ENCODE results near the gene SPANXC.
"Not testable (repeated sequence)": the region's sequence is repeated elsewhere in the genome, so short reads cannot be mapped to it uniquely, and the experiment has no call there.

The SPANXC gene

GRCh38 chrX:141242417-141242816, at the start of gene SPANXC:
SPANXC (minus strand) TSS chrX:141242517; CDS start chrX:141242457, 60 bp downstream.
- DNase-seq, result not testable (repeated sequence)

DNA sequence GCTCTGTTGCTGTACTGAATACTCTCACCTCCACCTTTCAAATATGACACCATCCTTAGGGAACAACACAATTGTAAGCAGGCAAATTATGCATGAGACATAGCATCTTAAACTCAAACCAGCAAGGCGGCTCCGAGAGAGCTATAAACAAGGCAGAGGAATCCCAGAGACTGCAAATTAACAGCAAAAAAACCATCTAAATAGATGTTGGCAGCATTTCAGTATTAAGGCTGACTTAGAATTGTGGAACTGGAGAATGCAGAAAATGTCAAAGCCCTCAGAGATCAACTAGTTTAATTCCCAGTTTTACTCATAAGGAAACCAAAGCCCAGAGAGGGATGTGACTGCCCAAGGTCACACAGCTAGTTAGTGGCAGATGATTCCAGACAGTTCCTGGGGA, 37.2 kb upstream of the SPANXC start:
- no peak for DNase-seq

DNA sequence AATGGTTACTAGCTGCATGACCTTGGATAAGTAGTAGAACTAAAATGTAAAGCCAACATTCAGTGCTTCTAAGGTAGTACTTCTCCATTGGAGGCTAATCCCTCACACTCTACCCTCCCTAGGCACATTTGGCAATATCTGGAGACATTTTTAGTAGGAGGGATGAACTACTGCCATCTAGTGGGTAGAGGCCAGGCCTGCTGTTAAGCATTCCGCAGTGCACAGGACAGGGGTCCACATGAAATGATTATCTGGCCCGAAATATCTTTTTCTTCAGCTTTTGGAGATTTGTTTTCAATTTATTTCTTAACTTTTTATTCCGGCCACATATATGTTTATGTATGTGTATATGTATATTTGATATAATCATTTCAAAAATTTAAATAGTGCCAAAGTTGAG, 36.0 kb upstream of the SPANXC start:
- DNase-seq, result no peak

DNA sequence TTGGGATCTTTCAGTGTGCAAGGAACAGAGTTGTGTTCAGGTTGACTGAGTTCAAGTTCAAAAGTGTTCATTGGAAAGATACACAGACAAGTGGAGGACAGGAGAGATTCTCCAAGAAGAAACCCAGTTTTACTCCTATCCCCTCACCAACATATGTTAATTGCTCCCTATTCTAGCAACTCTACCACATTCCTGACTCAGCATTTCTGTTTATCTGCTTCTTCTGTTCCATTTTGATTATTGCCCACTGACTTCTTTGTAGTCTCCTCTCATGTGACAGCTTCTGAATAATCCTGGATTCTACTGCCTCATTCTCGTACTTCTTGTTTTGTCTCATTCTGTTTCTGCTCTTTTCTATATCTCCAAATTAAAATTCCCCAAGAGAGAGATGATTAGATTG, 15.8 kb upstream of the SPANXC start:
- DNase-seq, result no peak

DNA sequence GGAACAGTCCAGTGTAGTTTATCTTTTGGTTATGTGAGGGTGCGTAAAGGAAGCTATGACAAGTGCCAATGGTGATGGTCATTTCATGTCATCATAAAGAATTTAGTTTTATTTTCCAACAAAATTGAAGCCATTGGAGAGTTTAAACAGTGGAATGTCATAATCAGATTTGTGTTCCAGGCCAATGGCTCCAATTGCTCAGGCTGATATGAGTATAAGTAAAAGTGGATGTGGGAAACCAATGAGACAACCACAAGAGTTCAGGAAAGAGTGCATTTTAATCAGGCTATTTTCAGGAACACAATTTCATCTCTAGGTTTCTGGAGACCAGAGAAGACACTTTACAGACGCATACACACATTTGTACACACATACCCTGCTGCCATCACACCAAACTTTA, 20.7 kb downstream of the SPANXC start:
- DNase-seq, result no peak

DNA sequence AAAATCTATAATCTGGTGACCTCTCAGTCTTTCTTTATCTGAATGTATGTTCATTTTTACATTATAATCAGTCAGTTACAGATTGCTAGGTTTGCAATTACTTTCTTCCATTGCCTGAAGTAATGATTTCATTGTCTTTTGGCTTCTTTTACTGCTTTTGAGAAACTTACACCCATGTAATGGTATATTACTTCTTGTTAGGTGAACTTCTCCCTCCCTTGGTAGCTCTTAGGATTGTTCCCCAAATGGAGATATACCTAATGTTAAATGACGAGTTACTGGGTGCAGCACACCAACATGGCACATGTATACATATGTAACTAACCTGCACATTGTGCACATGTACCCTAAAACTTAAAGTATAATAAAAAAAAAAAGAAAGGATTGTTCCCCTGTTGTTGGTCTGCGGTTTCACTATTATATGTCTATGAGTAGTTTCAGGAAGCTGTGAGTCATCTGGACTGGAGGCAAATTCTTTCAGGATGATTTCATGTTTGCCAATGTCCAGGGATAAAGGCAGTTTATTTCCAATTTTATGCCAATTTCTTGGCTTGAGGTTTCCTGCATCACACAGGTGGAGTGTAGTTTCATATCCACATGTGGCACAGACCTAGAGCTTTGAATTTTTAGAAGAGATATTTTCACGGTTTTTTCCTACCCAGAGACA, 21.8 kb downstream of the SPANXC start:
- no peak for DNase-seq

DNA sequence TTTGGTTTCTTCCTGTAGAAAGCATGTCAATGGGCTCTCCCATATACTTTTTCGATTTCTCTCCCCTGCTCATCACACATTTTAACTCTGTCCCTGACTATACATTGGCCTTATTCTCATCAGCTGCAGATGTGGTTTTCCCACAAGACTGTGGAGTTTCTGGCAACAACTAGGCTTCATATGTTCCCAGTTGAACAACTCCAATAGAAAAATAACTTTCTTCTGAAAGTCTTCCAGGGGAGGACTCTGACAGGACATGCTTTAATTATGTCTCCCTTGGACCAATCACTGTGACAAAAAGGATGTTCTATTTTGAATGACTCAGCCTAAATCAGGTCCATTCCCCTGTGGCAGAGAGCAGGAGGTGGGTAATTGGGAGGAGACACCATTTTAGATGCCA, 28.1 kb downstream of the SPANXC start:
- no peak for DNase-seq

DNA sequence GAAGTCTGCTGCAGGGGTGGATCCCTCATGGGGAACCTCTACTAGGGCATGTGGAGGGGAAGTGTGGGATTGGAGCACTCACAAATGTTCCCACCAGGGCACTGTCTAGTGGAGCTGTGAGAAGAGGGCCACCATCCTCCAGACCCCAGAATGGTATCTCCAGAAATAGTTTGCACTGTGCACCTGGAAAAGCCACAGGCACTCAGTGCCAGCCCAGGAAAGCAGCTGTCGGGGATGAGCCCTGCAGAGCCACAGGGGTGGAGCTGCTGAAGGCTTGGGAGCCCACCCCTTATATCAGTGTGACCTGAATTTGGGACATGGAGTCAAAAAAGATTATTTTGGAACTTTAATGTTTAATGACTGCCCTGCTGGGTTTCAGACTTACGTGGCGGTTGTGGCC, 40.4 kb downstream of the SPANXC start:
- no peak for DNase-seq
